DMS153 treated with DMSO at 0.1 percent for 48 hours (cell line): ENCODE data around the gene CDC45.

ENCODE experiments used
- DNase-seq: peaks from one replicate; lab custom pipeline; 2025; ENCODE audit not compliant: unreplicated experiment; lab: John Stamatoyannopoulos, UW

Gene CDC45

DNA sequence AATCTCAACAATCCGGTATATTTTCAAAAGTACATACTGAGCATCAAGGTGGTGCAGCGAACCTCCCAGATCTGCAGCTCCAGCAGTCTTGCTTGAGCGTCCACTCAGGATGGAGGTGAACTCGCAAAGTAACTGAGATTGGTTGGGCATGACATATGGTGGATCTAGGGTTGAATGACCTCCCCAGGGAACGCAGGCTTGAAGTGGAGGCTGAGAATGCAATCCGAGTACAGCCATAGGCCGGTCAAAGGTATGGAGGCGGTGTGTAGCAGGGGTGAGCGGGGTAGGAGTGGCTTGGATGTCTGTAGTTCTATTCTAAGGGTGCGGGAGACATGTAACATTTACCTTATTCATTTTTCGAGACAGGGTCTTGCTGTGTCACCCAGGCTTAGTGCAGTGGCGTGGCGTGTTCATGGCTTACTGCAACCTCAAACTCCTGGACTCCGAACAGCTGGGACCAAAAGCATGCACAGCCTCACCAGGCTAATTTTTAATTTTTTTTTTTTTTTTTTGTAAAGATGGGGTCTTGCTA, 31.6 kb upstream of the CDC45 start:
- DNase-seq = peak; percentile 68

DNA sequence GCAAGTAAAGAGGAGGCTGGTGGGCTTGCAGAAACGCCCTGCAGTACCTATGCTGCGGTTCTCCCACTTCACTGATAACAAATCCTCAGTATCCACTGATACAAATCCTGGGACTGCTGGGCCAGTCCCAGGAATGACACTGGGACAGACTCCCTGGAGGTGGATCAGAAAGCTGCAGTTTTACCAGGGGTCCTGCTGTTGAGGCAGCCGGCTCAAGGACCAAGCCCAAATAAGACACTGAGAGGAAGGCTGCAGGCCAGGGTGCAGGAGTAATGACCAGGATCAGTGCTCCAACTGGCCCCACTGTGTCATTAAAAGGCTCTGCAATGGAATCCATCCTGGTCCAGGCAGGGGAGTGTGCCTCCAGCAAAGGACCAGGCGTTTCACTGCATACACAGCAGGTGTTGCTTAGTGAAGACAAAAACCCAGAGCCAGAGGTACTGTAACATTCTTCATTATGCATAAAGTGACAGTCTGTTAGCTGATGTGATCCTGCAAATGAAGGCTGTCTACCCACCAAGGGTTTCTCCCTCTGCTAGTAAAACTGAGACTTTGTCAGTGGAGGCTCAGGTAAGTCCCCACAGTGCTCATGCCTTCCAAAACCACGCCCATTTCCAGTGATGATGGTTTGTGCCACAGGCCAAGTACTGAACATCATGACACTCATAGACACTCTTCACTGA, 30.8 kb upstream of the CDC45 start:
- no peak for DNase-seq

DNA sequence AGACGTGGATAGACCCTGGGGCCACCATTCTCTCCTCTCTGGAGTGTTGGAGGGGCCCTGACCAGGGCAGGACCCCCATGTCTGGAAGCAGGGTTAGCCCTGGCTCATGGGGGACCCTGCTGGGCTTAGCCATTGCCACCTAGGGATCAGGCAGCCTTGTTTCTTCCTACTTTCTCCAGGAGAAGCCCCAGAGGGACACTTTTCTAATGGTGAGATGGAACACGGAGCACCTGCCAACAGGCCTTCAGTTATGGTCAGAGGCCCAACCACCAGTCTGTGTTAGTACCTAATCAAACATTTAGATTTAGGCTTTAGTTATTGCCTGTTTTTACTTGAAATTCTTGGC, 30.3 kb upstream of the CDC45 start:
- DNase-seq = no peak

DNA sequence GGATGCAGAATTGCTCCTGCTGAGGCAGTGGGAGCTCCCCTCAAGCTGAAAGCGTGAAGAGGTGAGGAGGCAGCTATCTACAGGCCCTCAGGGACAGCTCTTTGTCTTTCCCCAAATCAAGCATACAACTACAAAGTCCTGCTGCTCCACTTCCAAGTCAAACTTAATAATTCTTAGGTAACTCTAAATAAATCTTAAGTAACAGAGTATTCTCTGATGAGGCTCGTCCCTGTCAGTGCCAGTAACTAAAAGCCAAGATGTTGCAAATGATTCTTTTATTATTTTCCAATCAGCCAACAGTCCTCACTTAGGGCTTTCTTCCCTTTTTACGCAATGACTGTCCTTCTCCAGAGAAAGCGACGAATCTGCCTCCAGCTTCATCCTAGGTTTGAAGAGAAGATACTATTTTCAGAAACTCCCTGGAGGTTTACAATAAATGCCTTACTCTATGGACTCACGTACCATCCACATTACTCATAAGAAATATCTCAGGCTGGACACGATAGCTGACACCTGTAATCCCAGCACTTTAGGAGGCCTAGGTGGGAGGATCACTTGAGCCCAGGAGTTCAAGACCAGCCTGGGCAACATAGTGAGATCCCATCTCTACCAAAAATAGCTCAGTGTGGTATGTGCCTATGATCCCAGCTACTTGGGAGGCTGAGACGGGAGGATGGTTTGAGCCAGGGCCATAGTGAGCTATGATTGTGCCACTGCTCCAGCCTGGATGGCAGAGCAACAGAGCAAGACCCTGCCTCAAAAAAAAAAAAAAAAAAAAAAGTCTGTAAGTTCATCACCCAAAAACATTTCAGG, 29.2 kb upstream of the CDC45 start:
- DNase-seq = no peak

DNA sequence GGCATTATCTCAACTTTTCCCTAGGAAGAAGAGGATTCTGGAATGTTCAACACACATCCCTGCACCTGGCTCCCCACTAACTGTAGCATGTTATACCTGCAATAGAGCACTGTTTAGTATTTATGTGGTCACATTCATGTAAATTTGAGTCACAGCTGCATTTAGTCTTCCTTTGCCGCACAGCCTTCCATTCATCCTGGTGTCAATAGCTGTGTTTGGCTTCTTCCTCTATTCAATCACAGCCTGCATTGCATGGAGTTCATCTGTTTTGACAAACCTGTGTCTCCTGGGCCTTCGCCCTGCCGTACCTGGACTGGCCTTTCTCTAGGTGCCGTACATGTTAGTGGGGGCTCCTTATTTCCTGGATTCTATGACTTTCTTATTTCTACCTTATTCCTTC, 28.1 kb upstream of the CDC45 start:
- no peak for DNase-seq

DNA sequence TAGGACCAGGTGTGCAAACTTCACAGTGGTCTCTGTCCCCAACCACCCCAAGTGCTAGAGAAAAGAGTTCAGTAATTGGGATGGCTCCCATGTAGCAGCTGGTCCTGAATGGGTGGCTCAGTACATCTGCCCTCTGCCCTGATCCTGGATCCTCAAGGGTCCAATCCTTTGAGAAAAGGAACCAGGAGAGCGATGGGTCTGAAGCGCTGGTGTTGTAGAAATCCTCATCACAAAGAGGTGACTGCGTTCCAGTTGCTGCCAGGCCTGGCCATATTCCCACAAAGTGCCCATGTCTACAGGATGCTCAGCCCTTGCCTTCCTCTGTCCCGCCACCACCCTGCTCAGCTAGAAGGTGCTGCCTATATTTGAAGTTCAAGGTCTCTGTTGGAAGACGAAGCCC, 26.0 kb upstream of the CDC45 start:
- DNase-seq = no peak

DNA sequence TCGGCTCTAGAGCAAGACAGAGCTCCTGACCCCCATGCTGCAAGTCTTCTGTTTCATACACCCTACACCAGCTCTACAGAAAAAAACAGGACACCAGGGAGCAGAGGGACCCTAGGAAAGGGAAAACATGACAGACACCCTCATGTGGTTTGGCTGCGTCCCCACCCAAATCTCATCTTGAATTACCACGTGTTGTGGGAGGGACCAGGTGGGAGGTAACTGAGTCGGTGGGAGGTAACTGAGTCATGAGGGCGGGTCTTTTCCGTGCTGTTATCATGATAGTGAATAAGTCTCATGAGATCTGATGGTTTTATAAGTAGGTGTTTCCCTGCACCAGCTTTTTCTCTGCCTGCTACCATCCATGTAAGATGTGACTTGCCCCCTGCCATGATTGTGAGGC, 25.6 kb upstream of the CDC45 start:
- DNase-seq = no peak

DNA sequence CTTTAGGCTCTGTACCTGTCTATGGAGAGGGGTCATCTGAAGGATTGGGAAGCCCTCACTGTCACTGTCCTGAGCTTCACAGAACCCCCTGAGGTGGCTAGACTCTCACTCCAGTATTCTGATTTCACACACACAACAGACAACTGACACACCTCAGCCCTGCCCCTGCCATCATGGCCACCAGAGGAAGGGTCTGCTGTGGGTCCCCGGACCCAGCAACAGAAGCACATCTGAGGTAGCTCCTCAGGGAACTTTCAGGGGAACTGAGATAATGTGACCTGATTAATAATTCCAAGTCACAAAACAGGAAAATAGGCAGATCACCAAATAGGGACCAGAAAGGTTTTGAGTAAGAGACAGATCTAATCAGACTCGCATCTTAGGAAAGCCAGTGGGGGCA, 24.7 kb upstream of the CDC45 start:
- DNase-seq = no peak

DNA sequence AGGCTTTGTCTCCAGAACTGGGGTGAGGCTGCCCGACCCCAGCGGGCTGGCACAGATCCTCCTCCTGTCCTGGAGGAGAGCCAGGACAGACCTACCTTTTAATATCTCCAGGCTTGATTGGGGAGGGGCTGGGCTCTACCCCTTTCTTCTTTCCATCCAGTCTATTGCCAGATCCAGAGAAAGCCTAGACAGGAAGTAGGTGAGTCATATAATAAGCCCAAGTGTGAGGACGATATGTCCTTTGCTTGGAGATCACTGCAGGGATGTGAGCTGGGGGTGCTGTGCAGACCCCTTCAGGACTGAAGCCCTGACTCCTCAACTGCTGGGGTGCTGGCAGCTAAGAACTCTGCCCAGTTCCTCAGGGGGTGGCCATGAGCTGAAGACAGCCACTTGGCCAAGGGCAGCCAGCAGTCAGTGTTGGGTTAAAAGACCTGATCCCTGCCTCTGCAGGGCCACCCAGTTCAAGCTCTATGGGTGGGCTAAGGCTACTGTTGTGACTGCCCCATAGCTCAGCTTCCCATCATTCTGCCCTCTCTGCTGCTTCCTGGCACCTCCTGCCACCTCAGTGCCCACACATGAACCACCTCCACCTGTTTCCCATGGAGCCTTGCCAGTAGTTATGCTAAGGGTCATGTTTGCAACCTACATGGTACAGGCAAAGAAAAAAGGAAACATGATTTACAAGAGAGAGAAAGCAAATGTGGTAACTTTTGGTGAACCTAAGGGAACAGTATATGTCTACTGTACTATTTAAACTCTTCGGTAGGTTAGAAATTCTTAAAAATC, 23.9 kb upstream of the CDC45 start:
- DNase-seq = no peak

DNA sequence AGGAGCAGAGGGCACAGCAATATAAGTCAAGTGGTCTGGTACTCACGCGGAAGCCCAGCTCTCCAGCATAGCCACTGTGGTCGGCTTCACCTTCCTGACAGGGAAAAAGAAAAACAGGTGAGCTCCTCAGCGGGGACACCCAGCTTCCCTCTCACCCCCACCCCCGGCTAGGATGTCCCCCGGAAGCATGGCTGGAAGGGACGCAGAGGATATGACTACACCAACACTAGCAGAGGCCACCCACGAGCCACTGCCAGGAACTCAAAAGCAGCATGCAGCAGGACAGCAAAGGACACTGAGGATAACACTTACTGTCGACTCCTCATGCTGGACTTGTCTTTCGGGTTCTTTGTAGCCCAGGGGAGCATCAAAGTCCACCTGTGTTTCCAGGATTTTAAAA, 23.2 kb upstream of the CDC45 start:
- DNase-seq = no peak

DNA sequence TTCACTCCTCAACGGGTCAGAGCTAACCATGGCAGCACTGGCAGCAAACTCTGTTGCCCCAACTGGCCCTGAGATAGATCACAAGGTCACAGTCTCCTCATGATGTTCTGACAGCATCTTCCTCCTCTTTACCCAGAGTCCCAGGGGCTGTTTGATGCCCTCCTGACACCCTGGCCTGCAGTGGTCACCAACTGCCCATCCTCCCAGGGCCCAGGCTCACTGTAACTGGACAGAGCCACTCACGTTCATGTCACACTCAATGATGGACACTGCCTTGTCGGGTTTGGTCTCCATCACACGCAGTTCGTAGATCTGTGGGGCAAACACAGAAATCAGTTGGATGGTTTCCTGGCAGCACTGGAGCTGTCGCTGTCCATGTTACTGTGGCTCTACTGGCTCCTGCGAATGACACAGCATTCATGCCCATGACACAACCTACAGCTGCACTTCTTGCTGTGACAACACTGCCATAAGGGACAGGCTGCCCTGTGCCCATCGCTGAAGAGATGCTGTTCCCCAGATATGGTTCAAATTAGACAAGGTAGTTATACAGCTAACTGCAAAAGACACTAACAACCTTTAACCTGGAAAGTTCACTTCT, 21.8 kb upstream of the CDC45 start:
- no peak for DNase-seq

DNA sequence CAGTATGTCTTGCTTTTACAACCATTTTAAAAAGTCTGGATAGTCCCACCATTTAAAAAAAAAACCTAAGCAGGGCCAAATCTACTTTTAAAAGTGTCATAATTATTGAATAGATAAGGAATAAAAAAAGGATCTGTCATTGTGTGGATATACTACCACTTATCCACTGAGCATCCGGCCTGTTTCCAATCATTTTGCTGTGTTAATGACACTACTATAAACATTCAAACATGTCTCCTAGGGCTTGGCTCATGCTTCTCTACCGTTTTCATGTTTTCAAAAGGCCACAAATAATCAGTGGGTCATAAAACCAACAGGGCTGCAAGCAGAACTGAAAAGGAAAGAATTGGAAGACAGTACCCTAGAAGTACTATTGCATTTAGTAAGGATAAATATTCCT, 19.7 kb upstream of the CDC45 start:
- no peak for DNase-seq

DNA sequence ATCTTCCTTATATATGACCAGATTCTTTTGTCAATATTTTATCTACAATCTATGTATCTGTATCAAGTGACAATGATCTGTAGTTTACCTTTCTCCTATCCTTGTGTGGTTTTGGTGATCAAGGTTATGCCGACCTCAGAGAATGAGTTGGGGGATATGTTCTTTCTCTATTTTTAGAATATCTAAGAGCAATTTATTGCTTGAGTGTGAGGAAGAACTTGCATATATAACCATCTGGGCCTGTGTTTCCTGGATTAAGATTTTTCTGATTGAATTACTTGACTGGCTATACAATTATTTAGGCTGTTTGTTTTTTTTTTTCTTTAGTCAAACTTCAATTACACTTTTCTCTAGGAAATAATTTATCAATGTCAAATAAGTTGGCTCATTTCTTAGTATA, 18.2 kb upstream of the CDC45 start:
- no peak for DNase-seq

DNA sequence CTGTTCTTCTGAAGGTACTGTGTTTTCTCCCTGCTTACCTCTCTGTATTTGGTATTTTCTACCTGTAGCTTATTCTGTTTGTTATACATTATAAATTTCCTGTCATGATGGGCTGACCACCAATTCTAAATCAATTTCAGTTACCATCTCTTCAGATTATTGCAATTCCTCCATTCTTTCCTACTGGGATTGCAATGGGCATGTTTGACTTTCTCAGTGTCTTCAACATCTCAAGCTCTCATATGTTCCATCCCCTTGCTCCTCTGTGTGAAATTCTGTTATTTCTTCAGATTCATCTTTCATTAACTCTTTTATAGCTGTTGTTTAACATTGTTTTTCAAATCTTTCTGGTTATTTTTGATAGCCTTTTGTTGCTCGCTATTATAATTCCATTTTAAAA, 16.7 kb upstream of the CDC45 start:
- DNase-seq = no peak

DNA sequence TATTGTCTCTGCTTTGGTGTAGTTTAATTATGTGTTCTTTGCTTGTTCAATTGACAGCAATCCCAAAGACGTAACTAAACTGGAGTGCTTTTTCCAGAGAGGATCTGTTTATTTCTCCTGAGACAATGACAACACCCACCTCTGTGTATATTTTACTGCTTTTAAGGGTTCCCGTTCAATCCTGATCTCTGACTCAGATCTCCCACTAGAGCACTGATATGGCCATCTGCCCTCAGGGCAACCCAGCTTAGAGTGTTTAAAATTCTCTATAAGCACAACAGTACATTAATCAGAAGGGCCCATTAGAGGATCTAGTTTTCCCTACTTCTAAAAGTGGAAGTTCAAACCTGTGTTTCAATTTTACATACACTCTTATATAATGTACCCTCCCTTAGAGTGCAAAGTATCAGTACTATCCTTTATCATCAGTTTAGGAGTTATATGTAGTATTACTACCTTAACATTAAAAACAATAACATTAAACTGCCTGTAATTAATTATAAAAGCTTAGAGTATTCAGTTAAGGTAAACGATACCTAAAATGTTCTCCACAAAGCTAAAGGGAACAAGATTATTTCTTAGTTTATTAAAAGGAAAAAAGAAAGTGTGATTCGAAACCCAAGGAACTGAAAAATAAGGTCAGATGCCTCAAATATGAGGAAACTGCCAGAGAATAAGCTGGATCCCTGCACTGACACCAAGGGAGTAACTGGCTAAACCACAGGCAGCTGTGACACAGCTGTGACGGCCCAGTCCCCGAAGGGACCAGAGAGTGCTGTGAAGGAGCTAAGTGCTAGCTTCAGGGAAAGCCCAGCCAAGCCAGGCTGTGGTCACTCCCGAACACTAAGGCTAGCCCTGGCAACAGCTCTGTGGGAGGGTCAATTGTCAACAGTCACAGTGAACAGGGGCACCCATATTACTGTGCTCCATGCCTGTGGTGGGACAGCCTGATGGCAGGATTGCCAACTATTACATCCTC, 15.9 kb upstream of the CDC45 start:
- no peak for DNase-seq

DNA sequence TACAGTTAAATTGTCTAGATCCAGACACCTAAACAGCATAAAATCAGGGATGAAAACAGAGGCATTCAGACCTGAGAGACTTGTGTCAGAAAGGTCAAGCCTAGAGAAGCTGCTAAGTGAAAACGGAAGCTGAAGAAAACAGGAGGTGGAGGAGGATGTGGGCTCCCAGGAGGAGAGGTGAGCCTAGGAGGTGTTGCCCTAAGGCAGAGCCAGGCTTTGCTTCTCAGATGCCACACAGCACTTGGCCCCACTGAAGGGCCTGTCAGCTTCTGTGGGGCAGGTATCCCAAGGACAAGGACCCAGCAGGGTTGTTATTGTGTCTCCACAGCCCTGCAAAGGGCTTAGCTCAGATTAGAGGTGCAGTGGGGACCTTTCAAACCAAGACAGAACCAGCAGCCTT, 15.2 kb upstream of the CDC45 start:
- no peak for DNase-seq

DNA sequence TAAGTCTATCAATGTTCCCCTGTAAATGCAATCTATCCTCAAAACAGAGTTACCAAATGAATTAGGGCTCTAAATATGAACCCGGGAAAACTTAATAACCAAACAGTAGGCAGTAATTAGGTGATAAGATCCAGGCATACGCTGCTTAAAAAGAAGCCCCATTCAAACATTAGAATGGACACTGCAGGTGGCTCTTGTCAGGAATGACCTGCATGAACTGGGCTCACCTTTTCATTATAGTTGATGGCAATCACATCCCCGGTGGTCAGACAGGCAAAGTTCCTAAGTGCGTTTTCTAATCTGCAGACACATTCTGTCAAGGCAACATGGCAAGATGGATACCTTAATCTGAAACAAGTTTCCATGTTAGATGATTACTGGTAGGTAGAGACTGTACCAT, 14.7 kb upstream of the CDC45 start:
- DNase-seq = no peak

DNA sequence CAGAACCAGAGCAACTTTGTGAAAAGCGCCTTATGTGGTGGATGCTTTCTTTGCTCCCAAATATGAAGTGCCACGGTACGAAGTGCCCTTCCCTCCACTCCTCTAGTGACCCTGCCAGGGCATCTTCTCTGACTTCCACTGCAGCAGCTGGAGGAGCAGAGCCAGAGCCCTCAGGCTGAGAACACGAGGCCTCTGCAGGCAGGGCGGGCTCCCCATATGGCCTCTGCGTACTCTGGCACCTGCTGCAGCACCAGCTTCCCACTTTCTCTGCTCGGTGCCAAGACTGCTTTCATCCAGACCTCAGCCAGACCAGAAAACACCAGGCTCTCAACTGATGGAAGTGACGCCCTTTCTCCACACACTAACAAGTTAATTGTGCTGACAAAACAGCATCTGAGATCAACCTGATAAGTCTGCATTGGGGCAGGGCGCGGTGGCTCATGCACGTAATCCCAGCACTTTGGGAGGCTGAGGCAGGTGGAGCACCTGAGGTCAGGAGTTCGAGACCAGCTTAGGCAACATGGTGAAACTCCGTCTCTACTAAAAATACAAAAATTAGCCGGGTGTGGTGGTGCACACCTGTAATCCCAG, 13.5 kb upstream of the CDC45 start:
- DNase-seq = no peak

DNA sequence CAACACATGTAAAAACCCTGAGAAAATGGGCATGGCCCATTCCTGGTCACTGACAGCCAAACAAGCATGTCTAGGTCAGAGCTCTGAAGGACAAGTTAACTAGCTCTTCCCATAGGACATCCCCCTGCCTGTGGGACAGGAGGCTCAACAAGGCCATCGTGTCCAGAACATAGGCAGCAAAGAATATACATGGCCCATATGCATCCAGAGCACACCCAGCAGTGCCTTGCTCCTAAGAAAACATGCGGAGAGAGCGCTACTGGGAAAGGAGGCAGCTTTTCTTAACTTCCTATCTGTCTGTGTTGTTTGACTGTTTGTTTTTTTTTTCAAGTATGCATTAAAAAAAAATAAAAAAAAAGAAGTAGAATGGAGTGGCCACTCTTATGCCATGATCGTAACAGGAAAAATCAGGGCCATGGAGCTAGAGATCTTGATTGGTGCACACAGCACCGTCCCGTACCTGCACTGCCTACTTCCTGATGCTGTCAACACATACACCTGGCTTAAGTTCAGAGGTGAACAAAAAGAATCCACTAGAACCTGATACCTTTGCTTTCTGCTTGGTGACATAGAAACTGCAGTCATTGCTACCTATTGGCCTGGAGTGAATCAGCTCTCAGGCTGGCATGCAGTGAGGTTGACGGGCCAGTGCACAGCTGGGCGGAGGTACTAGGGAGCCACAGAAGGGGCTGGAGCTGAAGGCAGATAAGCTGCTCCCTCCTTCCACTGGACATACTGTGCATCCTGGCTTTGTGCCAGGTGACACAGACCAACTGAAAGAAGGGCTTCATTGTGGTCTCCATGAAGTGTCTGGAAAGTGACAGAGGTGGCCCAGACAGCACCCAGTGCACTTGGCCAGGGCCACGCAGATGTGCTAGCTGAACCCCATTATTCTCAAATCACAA, 12.6 kb upstream of the CDC45 start:
- no peak for DNase-seq
